Type B pancreatic cell (in vitro differentiated cells): Measurements from ENCODE around the gene BCAT1. TPM values are rescaled to one million over a fixed set of nuclear protein-coding genes. Genes with fewer than 3 reads are reported as not detected.
A peak's percentile ranks its signal among the peaks of the same experiment; 100 is the strongest.

Experiments
- DNase-seq: peaks from one replicate; pipeline ENCODE4 v3.0.0; 2021; ENCODE audit warnings: mixed read lengths; ENCODE audit not compliant: unreplicated experiment; ENCODE audit errors: extremely low spot score
- H3K27ac Mint-ChIP-seq: 2 replicates; pipeline ENCODE4 v1.8.0; 2021; ENCODE audit warnings: mild to moderate bottlenecking, mixed read lengths
- H3K27me3 Mint-ChIP-seq: 2 replicates; pipeline ENCODE4 v1.8.0; 2021; ENCODE audit warnings: mixed read lengths
- H3K36me3 Mint-ChIP-seq: 2 replicates; pipeline ENCODE4 v1.8.0; 2021; ENCODE audit warnings: mixed read lengths
- H3K4me1 Mint-ChIP-seq: one replicate; pipeline ENCODE4 v1.8.0; 2021; ENCODE audit warnings: mixed read lengths; ENCODE audit not compliant: unreplicated experiment
- H3K4me3 Mint-ChIP-seq: 2 replicates; pipeline ENCODE4 v1.8.0; 2021; ENCODE audit warnings: mild to moderate bottlenecking, mixed read lengths
- H3K9me3 Mint-ChIP-seq: 2 replicates; pipeline ENCODE4 v1.8.0; 2021; ENCODE audit warnings: mixed read lengths
- total RNA-seq: library from RNA; stranded (reverse); gene quantifications from 2 replicates; pipeline ENCODE4 v1.2.1, GENCODE V29; 2021; ENCODE audit warnings: low replicate concordance
- TF ChIP-seq, protein P1 (sequence below): fragments of 200-600 bp; sonication (generic); conservative IDR thresholded peaks from 2 replicates; pipeline ENCODE4 v1.5.0; 2021; ENCODE audit warnings: antibody characterized with exemption, mild to moderate bottlenecking

The BCAT1 gene
- total RNA-seq, 1 donor from 2014 or later: 153 TPM

DNA sequence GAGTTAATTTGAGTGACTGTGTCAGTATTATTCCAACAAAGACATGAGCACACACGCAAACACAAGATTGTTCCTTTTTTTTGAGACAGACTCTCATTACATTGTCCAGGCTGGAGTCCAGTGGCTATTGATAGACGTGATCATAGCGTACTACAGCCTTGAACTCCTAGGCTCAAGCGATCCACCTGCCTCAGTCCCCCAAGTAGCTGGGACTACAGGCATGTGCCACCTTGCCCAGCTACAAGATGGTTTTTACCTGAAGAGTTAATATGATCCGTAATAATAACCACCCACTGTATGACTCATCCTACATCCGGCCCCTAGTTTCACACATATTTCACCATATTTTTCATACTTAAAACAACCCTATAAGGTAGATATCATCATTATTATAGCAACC lies 26.8 kb downstream of the BCAT1 start:
- H3K27me3 Mint-ChIP-seq: no peaks in the 10 kb centered on the region
- H3K4me1 Mint-ChIP-seq: peaks cover 7% of the 10 kb centered on the region
- peak overlapping the region; percentile 18 for H3K4me3 Mint-ChIP-seq
- DNase-seq: no peak
- H3K36me3 Mint-ChIP-seq: peaks cover 38% of the 10 kb centered on the region
- peak overlapping the region; percentile 83 for H3K27ac Mint-ChIP-seq
- peaks cover 13% of the 10 kb centered on the region for H3K9me3 Mint-ChIP-seq
- TF ChIP-seq, protein P1, sequence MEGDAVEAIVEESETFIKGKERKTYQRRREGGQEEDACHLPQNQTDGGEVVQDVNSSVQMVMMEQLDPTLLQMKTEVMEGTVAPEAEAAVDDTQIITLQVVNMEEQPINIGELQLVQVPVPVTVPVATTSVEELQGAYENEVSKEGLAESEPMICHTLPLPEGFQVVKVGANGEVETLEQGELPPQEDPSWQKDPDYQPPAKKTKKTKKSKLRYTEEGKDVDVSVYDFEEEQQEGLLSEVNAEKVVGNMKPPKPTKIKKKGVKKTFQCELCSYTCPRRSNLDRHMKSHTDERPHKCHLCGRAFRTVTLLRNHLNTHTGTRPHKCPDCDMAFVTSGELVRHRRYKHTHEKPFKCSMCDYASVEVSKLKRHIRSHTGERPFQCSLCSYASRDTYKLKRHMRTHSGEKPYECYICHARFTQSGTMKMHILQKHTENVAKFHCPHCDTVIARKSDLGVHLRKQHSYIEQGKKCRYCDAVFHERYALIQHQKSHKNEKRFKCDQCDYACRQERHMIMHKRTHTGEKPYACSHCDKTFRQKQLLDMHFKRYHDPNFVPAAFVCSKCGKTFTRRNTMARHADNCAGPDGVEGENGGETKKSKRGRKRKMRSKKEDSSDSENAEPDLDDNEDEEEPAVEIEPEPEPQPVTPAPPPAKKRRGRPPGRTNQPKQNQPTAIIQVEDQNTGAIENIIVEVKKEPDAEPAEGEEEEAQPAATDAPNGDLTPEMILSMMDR: no peak

- Mint-ChIP-seq H3K36me3 (peaks cover 34% of the 10 kb centered on the region), H3K9me3 (peaks cover 13% of the 10 kb centered on the region), H3K4me1 (peaks cover 7% of the 10 kb centered on the region), H3K27me3 (no peaks in the 10 kb centered on the region), H3K27ac (peak overlapping the region; percentile 83), H3K4me3 (peak overlapping the region; percentile 58)
- DNase-seq: no peak
- TF ChIP-seq, protein P1: no peak
Observed at GRCh38 chr12:24921251-24922038, 27.5 kb downstream of the BCAT1 start.

GRCh38 chr12:24920141-24920540 lies 28.8 kb downstream of the BCAT1 start:
- peaks cover 7% of the 10 kb centered on the region for H3K4me1 Mint-ChIP-seq
- TF ChIP-seq, protein P1: no peak
- H3K27me3 Mint-ChIP-seq: no peaks in the 10 kb centered on the region
- H3K36me3 Mint-ChIP-seq: peaks cover 36% of the 10 kb centered on the region
- DNase-seq: no peak
- peak overlapping the region; percentile 32 for H3K27ac Mint-ChIP-seq
- peaks cover 13% of the 10 kb centered on the region for H3K9me3 Mint-ChIP-seq
- H3K4me3 Mint-ChIP-seq: no peak overlapping the region

GRCh38 chr12:24919346-24920001 lies 29.4 kb downstream of the BCAT1 start:
- Mint-ChIP-seq H3K36me3 (peaks cover 29% of the 10 kb centered on the region), H3K27ac (no peak overlapping the region), H3K4me1 (peaks cover 7% of the 10 kb centered on the region), H3K27me3 (no peaks in the 10 kb centered on the region), H3K9me3 (peaks cover 8% of the 10 kb centered on the region), H3K4me3 (no peak overlapping the region)
- DNase-seq: no peak
- TF ChIP-seq, protein P1: no peak

DNA sequence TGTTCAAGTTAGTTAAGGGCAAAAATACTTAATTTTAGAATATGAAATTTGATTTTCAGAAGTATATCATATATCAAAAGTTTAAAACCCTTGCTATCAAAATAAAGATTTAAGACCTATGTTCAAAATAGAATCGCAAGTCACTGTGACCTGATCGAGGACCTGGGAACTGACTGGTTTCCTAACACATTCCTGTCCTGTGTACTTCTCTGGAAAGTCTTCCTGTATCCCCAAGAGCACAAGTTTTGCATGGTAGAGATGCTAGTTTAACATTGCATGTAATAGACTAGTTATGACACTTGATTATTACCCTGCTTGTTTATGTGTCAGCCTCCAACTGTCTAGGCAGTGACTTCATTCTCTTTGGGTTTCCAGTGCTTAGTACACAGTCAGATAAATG lies 30.3 kb downstream of the BCAT1 start:
- Mint-ChIP-seq H3K9me3 (peaks cover 7% of the 10 kb centered on the region), H3K27ac (no peak overlapping the region), H3K27me3 (no peaks in the 10 kb centered on the region), H3K4me3 (no peak overlapping the region), H3K4me1 (peaks cover 7% of the 10 kb centered on the region), H3K36me3 (peaks cover 32% of the 10 kb centered on the region)
- TF ChIP-seq, protein P1: no peak
- DNase-seq: no peak
